Stimulated activated CD8-positive, alpha-beta memory T cell treated with anti-CD3 and anti-CD28 coated beads, Interleukin-7, amount 100 ng/mL, for 24 hours (primary cell): ENCODE results near the gene DUSP11.
A peak's percentile ranks its signal among the peaks of the same experiment; 100 is the strongest.
"Not testable (repeated sequence)": the region's sequence is repeated elsewhere in the genome, so short reads cannot be mapped to it uniquely, and the experiment has no call there.

Source experiments
- DNase-seq: peaks from one replicate; pipeline ENCODE4 v3.0.0-alpha.2; 2020; ENCODE audit warnings: low read depth

Gene DUSP11

DNA sequence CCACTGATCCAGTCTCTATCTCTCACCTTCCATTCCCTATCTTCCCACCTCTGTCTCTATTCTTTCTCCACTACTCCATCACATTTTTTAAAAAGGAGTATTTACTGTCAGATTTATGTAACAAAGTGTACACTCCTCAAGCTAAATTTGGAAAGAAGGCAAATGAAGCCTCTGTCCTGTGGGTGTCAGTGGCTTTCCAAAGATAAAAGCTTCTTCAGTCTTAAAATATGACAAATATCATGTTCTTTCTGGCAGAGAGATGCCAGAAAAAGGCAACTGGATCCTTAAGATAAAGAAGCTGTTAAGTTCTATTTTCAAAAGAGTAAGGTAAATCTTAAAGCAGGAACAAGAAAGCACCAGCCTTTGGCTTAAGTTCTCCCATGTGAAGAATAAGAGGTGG is 7.1 kb downstream of the DUSP11 start:
- DNase-seq, result no peak

GRCh38 chr2:73770725-73771124 is 9.2 kb downstream of the DUSP11 start:
- no peak for DNase-seq

DNA sequence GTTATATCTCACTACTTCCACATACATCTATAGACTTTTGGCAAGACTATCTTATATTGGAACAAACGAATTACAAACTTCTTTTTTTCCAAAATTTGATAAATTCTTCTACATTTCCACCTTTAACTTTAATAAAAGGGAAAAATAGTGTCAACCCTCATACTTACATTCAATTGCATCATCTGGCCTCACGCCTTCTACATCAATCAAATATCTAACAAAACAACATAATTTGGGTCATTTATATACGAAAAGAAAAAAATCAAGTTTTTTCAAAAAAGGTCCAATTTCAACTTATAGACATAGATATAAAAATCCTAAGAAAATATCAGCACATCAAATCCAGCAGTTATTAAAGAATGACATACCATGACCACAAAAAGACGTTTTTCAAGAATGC is 12.9 kb downstream of the DUSP11 start:
- no peak for DNase-seq

GRCh38 chr2:73766349-73766748 is 13.6 kb downstream of the DUSP11 start:
- no peak for DNase-seq

DNA sequence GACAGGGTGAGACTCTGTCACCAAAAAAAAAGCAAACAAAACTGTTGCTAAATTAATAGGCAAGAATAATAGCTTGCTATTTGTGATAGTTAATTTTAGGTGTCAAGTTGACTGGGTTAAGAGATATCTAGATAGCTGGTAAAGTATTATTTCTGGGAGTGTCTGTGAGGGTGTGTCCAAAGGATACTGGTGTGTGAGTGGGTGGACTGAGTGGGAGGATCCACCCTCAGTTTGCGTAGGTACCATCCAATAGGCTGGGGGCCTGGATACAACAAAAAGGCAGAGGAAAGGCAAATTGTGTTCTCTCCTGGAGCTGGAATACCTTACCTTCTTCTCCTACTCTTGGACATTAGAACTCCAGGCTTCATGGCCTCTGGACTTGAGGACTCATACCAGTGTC is 15.0 kb downstream of the DUSP11 start:
- no peak for DNase-seq

DNA sequence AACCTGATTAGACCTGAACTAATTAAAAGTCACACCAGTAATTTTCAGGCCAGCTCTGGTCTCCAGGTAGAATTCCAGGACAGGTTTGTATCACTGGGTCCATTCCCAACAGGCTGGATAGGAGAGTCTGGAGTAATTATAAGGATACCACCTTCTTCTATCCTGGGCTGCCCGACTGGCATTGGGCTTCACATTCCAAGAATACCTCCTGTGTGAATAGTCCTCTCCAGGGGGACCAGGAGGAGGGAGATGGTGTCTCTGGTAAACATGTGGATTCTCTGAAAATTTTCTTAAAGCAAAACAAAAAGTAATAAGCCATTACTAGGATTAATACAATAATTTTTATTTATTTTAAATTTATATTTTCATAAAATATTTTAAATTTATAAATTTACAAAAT is 17.3 kb downstream of the DUSP11 start:
- no peak for DNase-seq

DNA sequence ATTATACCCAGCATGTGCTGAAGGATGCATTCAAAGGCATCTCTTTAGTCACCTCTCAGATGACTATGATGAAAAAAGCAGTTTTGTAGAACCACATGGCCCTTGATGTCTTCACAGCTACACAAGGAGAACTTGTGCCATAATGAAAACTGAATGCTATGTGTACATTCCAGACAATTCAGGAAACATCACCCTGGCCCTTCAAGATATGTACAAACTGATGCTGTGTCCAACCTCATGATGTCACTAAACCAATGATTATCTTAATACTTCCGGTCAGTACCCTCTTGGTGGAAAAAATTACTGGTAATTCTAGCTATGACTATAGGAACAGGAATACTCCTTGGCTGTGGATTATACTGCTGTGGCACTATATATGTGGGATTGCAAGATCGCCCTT is 20.0 kb downstream of the DUSP11 start:
- DNase-seq, result no peak

DNA sequence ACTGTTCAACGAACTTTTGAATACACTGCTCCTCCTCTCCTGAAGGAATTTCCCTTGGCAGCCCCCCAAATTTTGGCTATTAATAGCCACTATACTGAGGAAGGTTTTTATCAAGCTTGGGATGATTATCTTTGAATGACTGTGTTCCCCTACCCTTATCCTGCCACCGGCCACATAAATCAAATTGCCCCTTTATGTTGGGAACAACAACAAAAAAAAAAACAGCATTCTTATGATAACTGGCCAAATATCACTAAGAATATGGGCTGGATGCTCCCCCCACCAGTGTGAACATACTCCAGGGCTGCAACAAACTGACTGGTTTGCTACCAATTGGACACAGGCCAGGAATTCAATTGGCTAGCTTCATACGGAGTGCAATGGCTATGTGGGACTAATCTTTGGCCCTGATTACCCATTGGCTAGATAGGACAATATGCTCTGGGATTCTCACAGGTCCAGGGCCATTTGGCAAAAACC is 20.6 kb downstream of the DUSP11 start:
- no peak for DNase-seq

GRCh38 chr2:73754332-73754731 is 25.6 kb downstream of the DUSP11 start:
- not testable (repeated sequence) for DNase-seq

DNA sequence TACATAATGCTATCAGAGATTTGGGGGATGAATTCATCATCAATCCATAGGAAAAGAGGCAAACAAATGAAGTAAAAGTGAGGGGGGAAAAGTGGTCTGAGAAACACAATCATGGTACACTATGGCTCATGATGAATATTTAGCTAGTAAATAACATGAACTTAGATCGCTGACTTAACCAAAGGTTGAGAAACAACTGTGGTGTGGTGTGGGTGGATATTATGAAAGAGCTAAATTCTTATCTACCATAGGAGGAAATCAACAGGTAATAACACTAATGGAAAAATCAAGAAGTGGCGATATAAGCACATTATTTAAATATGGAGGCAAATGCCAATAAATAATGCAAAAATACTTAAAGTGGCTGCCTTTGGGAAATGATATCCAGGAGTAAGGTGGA is 30.6 kb downstream of the DUSP11 start:
- DNase-seq, result no peak

DNA sequence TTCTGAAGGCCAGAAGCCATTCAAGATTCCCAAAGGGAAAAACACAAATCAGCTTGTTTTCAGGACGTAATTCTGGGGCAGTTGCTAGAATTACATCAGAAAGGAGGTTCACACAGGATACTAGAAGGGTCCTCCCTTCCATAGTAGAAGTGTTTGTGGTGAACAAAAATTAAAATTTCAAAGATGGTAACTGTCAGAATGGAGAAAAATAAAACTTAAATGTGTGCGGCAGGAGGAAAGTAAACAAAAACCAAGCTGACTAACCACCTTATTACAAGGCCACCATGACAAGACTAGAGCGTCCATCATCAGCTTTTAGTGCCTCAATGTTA is 33.1 kb downstream of the DUSP11 start:
- no peak for DNase-seq

GRCh38 chr2:73746015-73746876 is 33.7 kb downstream of the DUSP11 start:
- DNase-seq, result no peak

- DNase-seq, result no peak
These were observed 39.1 kb downstream of the DUSP11 start for GRCh38 chr2:73740767-73741166.

DNA sequence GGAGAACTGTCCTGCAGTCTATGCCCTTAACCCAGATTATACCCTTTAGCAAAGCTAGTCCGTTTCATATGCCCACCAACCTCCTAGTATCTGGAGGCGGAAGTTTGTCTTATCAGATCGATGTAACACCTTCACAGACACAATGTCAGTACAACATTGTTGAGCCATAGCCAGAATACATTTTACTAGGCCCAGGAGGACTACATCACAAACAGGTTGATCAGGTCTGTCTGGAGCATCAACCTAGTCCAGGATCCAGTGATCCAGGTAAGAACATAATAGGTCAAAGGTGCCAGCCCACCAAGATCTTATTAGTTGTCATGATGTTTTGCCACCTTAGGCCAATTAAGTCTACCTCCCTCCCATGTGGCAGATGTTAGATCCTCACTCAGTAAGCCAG is 40.8 kb downstream of the DUSP11 start:
- DNase-seq, result no peak

DNA sequence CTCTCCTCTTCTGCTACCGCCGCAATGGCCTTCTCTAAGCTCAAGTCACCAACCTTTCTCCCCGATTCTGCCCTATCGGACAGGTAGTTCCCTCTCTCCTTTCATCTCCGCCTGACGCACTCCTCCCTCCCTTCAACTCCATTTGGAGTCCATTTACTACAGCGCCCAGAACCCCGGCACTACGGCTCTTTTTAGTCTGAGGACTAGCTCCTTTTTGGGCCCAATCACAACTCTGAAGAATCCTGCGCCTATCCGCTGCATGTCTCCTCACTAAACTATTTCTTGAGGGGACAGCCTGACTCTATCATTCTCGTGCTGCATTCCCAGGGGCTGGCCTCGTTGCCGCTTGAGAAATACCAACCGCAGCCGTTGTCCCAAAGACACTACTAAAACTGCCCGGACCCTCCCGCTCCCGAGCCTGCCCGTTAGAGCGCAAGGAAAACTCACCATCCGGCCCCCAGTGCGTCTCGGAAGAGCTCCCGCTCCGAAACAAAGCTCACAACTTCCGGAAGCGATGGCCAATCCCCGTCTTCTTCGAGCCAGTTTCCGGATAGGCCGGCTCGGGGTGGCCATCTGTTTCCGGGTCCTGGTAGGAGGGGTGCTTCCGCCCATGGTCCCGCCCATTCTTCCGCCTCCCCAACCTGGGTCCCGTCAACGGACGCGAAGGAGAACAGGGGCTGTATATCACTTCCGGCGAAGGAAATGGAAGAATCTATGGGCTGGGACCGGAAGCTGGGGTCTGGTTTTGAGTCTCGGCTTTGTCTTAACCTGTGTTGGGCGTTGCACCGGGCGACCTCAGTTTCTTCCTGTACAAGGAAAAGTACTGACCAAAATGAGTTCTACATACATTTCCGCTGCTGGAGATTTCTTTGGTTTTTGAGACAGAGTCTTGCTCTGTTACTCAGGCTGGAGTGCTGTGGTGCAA is 42.8 kb downstream of the DUSP11 start, which contains the start of gene TPRKB:
Gene TPRKB, minus strand, starts transcription at position 491 of the 925 bp plus-strand sequence. CDS start 2,776 bp downstream, outside the sequence.
- peak; percentile 91 for DNase-seq

- DNase-seq, result no peak
These were observed 43.5 kb downstream of the DUSP11 start for GRCh38 chr2:73736378-73736777.

DNA sequence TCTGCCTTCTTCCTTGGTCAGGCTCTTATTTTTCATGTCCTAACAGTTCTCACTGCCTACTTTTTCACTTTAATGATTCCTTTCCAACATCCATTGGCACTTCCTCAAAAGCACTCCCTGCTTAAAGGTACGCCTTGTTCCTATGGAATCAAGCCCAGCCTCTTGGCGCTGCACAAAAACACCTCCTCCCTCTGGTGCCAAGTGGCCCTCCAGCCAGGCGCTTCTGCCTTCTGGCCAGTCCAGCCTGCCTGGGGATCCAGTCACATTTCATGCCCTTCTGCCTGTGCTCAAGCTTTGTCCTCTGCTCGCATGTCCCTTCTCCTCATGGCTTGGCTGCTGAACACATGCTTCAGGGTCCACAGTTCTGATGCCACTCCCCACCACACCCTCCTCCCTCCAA is 49.1 kb downstream of the DUSP11 start:
- DNase-seq, result no peak

- DNase-seq, result no peak
These were observed 51.2 kb downstream of the DUSP11 start for GRCh38 chr2:73728711-73729110.

GRCh38 chr2:73728043-73728442 is 51.9 kb downstream of the DUSP11 start:
- DNase-seq, result no peak

DNA sequence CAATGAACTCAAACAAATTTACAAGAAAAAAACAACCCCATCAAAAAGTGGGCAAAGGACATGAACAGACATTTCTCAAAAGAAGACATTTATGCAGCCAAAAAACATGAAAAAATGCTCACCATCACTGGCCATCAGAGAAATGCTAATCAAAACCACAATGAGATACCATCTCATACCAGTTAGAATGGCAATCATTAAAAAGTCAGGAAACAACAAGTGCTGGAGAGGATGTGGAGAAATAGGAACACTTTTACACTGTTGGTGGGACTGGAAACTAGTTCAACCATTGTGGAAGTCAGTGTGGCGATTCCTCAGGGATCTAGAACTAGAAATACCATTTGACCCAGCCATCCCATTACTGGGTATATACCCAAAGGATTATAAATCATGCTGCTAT is 53.2 kb downstream of the DUSP11 start:
- DNase-seq, result not testable (repeated sequence)

DNA sequence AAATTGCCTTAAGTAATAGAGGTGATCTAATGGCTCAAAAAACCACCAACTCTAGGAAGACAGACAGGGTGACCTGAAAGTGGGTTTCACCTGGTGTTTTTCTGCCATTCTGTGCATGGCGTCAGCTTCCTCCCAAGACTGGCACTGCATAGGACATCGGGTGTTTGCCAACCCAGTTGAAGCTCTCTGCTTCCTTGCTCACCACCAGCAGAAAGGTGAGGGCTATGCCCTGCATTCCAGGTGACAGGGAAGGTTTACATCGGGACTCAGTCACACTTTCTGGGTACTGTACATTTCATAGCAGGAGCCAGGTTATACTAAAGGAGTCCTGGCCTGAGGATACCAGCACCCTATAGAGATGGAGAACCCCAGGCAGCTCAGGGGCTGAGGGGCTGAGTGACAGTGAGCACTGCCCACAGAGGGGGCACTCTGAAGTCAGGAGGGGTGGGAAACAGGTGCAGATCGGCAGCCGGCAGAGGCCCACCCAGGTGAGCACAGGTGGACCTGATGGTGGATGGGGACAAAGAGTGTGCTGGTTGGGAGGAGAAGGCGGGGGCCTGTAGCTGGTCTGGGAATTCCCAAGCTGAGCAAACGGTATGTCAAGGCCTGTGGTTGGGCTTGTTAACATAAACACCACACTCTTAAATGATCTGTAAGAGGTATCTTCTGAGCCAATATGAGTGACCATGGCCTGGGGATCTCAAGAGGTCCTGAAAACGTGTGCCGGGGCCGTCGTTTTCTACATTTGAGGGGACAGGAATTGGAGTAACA is 60.9 kb downstream of the DUSP11 start:
- DNase-seq, result no peak

DNA sequence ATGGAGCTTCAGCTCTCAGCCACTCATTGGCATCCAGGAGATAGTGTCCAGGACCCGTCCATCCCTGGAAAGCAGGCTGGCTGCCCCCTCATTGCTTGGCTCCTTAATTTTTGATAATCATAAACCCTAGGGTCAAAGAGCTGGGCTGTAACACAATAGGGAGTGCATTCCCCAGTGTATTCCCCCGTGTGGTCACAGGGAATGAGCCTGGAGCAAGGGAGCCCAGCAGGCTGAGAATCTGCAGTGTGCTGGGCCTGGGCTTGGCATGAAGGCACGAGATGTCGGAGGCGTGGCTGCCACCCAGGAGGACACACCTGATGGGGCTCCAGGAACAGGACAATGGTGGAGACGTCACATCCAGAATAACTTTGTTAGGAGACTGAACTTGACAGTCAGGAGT is 61.5 kb downstream of the DUSP11 start:
- no peak for DNase-seq
